ENCODE results near the gene STOML2. TPM values are rescaled to one million over a fixed set of nuclear protein-coding genes. Genes with fewer than 3 reads are reported as not detected.

STOML2 gene
- total RNA-seq, 4 donors from 2014 or later, result 63.9 to 118 (median 106) TPM

DNA sequence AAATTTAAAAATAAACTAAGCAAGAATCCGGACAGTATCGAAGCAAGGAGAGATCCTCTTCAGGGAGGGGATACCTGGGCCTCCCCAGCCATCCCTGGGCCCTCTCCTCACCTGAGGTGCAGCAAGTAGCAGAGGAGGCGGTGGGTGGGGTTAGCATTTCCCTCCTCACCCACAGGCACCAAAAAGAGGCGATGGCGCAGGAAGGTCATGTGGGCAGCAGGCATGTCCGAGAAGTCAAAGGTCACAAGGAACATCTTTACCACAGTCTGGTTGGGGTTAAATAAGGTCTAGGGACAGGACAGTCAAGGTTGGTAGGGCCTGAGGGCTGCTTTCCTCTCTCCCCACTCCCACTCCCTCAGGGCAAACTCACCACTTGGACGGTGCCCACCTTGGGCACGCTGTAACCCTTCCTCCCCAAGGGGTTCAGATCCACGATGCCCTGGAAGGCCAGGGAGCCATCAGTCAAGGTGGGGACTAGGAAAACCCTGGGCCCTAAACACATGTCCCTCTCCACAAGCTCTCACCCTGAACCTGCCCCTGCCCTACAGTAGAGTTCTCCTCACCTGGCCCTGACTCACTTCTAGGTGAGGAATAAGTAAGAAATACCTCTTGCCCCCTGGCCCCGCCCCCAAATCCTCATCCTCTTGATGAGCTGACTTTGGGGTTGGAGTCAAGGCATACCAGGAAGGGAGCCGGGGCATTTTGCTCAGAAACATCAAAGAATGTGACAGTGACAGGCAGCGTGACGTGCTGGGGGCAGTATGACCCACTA lies 2.8 kb upstream of the STOML2 start:
- Histone ChIP-seq H3K9me3 (no peaks in the 10 kb centered on the region), H3K36me3 (peaks cover 22 to 61% (median 33%) of the 10 kb centered on the region in 3 donors), H3K4me1 (peaks cover 20 to 46% (median 31%) of the 10 kb centered on the region in 3 donors), H3K27me3 (no peaks in the 10 kb centered on the region), H3K27ac (no peak overlapping the region), H3K4me3 (no peak overlapping the region)
- 89 to 92% methylated on average over 11 to 12 of the region's 13 CpGs for WGBS, 2 donors
- no peak for DNase-seq
- no peak for TF ChIP-seq POLR2A (IDR thresholded peaks at IDR 0.05)
- TF ChIP-seq, protein P1, sequence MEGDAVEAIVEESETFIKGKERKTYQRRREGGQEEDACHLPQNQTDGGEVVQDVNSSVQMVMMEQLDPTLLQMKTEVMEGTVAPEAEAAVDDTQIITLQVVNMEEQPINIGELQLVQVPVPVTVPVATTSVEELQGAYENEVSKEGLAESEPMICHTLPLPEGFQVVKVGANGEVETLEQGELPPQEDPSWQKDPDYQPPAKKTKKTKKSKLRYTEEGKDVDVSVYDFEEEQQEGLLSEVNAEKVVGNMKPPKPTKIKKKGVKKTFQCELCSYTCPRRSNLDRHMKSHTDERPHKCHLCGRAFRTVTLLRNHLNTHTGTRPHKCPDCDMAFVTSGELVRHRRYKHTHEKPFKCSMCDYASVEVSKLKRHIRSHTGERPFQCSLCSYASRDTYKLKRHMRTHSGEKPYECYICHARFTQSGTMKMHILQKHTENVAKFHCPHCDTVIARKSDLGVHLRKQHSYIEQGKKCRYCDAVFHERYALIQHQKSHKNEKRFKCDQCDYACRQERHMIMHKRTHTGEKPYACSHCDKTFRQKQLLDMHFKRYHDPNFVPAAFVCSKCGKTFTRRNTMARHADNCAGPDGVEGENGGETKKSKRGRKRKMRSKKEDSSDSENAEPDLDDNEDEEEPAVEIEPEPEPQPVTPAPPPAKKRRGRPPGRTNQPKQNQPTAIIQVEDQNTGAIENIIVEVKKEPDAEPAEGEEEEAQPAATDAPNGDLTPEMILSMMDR (IDR thresholded peaks at IDR 0.05), result no peak
- intact Hi-C loops (cut with DNase I), result no loop called here

DNA sequence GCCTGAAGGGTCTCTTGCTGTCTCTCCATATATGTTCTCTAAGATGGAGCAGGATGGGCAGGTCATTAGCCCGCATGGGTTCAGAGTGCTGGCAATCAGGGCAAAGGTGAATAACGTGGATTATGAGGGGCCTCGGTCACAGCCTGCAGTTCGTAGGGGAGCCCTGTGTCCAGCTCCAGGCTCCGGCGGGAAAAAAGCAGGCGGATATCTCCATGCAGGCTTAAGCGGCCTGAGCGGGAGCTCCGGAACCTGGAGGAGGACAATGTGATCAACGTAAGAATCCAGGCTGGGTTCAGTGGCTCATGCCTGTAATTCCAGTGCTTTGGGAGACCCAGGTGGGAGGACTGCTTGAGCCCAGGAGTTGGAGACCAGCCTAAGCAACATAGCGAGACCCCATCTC lies 2.2 kb upstream of the STOML2 start:
- H3K27ac ChIP-seq, result no peak overlapping the region
- H3K36me3 ChIP-seq, result peaks cover 22 to 67% (median 39%) of the 10 kb centered on the region in 3 donors
- no peak for DNase-seq
- no peaks in the 10 kb centered on the region for H3K27me3 ChIP-seq
- WGBS, 2 donors, result 88 to 89% methylated on average over 6 to 12 of the region's 12 CpGs
- TF ChIP-seq, protein P1 (IDR thresholded peaks at IDR 0.05), result no peak
- no peak for TF ChIP-seq POLR2A (IDR thresholded peaks at IDR 0.05)
- peaks cover 14 to 39% (median 25%) of the 10 kb centered on the region in 3 donors for H3K4me1 ChIP-seq
- H3K9me3 ChIP-seq, result no peaks in the 10 kb centered on the region
- H3K4me3 ChIP-seq, result no peak overlapping the region
- intact Hi-C loops (cut with DNase I), result no loop called here

DNA sequence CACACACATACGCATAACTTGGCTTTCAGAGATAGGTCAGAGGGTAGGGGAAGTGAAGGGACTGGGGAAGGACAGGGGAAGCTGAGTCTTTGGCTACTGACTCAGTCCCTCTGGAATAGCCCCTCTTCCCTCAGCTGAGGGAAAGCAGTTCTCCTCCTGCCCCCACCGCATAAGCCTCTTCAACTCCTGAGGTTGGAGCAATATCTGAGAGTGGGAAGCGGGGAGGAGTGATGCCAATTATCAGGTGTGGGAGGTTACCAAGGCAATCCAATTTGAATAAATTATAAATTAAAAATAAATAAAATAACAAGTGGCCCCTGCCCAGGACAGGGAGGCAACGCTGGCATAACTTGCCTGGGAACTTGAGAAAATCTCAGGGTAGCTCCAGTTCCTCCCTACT lies 1.7 kb upstream of the STOML2 start:
- intact Hi-C loops (cut with DNase I), result no loop called here
- Histone ChIP-seq H3K36me3 (peaks cover 22 to 73% (median 45%) of the 10 kb centered on the region in 3 donors), H3K4me1 (peaks cover 10 to 34% (median 21%) of the 10 kb centered on the region in 3 donors), H3K27ac (no peak overlapping the region), H3K9me3 (no peaks in the 10 kb centered on the region), H3K27me3 (no peaks in the 10 kb centered on the region), H3K4me3 (no peak overlapping the region)
- DNase-seq, result no peak
- 81 to 84% methylated on average over 3 to 4 of the region's 4 CpGs for WGBS, 2 donors
- TF ChIP-seq, protein P1 (IDR thresholded peaks at IDR 0.05), result no peak
- no peak for TF ChIP-seq POLR2A (IDR thresholded peaks at IDR 0.05)

DNA sequence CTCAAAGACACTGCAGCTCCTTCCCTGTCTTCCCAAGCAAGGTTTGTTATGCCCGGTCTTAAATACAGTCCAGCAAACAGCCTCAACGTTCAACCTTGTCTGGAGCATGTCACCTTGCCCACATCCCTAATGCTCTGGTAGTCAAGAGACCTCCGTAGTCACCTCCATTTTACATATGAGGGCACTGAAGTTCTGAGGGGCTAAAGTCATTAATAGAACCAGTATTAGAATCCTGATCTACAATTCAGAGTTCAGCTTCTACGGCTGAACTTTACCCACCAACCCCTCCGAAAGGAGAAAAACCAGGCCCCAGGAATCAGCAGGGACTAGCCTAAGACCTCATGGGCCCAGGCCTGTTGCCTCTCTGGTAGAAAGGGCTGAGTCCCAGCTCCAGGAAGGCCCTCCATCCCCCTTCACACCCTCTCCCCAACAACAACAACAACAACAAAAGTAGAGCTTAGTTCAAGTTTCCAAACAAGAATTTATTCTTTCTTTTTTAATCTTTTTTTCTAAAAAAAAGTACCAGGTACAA lies 795 bp upstream of the STOML2 start:
- DNase-seq, result no peak
- H3K27ac ChIP-seq, result peak overlapping the region; percentile 87 to 94 (median 90)
- H3K9me3 ChIP-seq, result no peaks in the 10 kb centered on the region
- peaks cover 10 to 28% (median 21%) of the 10 kb centered on the region in 3 donors for H3K4me1 ChIP-seq
- peaks cover 22 to 77% (median 45%) of the 10 kb centered on the region in 3 donors for H3K36me3 ChIP-seq
- peak overlapping the region; percentile 62 to 87 (median 72) for H3K4me3 ChIP-seq
- TF ChIP-seq, protein P1 (IDR thresholded peaks at IDR 0.05), result no peak
- no peak for TF ChIP-seq POLR2A (IDR thresholded peaks at IDR 0.05)
- H3K27me3 ChIP-seq, result no peaks in the 10 kb centered on the region
- intact Hi-C loops (cut with DNase I), result no loop called here
- 32 to 33% methylated on average over 5 of the region's 5 CpGs for WGBS, 2 donors

DNA sequence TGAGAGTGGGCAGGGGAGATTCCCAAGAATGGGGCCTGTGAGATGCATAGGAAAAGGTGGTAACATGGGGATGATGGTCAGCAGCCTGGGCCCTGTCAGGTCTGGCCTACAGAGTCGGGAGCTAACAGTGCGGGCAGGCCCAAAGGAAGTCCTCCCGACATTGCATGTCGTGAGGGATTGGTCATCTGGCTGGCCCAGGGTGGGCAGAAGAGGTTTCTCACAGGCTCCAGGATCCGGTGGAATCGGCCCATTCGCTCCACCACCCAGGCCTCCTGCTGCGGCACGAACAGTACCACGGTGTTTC lies 514 bp downstream of the STOML2 start:
- Histone ChIP-seq H3K27me3 (no peaks in the 10 kb centered on the region), H3K4me1 (peaks cover 10 to 28% (median 21%) of the 10 kb centered on the region in 3 donors), H3K9me3 (no peaks in the 10 kb centered on the region), H3K4me3 (peak overlapping the region; percentile 62 to 87 (median 72)), H3K27ac (peak overlapping the region; percentile 87 to 94 (median 90)), H3K36me3 (peaks cover 11 to 64% (median 37%) of the 10 kb centered on the region in 3 donors)
- TF ChIP-seq, protein P1 (IDR thresholded peaks at IDR 0.05), result no peak
- TF ChIP-seq POLR2A (IDR thresholded peaks at IDR 0.05), result no peak
- 0% methylated on average over 2 to 3 of the region's 10 CpGs for WGBS, 2 donors
- intact Hi-C loops (cut with DNase I), result no loop called here
- DNase-seq, result no peak
